Measurements from ENCODE around the gene CASK.

Gene CASK, protein sequence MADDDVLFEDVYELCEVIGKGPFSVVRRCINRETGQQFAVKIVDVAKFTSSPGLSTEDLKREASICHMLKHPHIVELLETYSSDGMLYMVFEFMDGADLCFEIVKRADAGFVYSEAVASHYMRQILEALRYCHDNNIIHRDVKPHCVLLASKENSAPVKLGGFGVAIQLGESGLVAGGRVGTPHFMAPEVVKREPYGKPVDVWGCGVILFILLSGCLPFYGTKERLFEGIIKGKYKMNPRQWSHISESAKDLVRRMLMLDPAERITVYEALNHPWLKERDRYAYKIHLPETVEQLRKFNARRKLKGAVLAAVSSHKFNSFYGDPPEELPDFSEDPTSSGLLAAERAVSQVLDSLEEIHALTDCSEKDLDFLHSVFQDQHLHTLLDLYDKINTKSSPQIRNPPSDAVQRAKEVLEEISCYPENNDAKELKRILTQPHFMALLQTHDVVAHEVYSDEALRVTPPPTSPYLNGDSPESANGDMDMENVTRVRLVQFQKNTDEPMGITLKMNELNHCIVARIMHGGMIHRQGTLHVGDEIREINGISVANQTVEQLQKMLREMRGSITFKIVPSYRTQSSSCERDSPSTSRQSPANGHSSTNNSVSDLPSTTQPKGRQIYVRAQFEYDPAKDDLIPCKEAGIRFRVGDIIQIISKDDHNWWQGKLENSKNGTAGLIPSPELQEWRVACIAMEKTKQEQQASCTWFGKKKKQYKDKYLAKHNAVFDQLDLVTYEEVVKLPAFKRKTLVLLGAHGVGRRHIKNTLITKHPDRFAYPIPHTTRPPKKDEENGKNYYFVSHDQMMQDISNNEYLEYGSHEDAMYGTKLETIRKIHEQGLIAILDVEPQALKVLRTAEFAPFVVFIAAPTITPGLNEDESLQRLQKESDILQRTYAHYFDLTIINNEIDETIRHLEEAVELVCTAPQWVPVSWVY

DNA sequence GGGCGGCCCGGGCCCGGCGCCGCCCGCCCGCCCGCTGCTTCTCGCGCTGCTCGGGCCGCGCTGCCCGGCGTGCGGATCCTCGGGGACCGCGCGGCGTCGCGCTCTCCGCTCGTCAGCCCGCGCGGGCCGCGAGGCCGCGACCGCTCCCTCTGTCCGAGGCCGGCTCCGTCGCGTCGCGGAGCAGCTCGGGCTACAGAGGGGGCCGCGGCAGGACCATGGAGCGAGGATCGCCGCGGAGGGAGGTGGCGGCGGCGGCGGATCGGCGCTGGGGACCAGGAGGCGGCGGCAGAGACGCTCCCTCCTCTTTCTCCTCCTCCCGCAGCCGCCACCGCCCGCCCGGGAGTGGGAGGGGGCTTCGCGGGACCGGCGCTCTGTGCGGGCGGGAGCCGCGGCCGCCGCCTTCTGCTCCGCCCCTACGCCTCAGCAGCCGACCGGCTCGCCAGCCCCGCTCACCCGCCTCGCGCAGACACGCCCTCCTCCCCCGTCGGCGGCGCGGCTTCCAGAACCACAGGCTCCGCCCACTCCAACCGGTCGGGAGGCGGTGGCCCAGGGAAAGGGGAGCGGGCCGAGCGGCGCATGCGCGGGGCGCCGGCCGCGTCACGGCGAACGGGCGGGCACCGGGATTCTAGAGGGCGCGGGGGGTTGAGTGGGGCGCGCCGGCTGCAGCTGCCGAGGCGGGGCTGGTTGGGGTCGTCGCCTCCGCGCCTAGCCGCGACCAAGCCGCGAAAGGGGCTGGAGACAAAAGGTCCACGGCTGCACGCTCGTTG is at the start of gene CASK:
TSS of gene CASK (minus strand) at position 344 of the 767 bp plus-strand sequence. CDS start 566 bp downstream, outside the sequence.
- peak; percentile 77 to 85 (median 78) for DNase-seq (ENCODE audit: low read depth in 3 of 3, low spot score in 1 of 3)

DNA sequence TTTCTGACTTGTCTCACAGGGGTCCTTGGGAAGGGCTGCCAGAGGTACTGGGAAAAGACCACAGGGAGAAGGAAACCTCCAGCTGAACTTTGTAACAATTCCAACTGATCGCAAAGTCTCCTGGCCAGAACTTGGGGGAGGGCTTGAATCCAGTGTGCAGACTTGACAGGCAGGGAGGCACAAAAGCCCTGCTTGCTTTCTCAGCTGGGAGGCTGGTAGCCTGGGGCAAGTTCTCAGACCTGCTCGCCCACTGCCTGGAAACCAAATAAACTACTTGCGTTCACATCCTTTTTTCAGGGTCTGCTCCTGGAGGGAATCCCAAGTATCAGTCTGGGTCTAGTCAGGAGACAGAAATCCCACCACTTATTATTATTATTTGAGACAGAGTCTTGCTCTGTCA is 48.0 kb upstream of the CASK start:
- no peak for DNase-seq (ENCODE audit: low read depth in 3 of 3, low spot score in 1 of 3)

DNA sequence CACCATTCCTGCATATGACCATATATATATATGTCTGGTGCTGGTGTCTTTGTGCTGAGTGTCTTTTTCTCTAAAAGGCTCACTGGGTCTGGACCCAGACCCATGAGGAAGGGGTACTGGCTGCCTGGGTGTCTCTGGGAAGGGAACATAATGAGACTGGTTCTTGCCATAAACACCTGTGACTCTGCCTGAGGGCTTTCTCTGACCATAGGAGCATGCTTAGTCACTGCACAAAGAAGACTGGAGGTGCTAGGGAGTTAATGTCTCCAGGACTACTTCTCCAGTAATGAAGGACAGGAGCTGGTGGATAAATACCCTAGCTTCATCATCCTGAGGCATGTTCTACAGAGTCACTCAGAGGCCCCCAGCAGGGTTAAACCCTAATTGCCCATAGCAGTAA is 47.1 kb upstream of the CASK start:
- DNase-seq (ENCODE audit: low read depth in 3 of 3, low spot score in 1 of 3): no peak

DNA sequence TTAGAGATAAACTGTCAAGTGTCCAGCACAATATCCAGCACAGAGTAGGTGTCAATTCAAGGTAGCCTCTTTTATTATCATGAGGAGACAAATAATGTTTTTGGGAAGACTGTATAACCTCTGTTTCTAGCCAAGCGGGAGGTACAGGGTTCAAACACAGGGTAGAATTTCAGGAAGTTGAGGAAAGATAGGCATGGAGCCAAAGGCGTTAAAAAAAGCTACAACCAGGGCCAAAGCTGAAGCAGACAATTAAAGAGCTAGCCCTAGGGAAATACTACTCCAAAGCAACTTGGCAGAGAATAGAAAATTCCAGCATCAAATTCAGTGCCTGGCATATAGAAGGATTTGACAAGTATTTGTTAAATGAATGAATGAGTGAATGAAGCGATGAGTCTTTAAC is 40.0 kb upstream of the CASK start:
- DNase-seq (ENCODE audit: low read depth in 3 of 3, low spot score in 1 of 3): no peak

DNA sequence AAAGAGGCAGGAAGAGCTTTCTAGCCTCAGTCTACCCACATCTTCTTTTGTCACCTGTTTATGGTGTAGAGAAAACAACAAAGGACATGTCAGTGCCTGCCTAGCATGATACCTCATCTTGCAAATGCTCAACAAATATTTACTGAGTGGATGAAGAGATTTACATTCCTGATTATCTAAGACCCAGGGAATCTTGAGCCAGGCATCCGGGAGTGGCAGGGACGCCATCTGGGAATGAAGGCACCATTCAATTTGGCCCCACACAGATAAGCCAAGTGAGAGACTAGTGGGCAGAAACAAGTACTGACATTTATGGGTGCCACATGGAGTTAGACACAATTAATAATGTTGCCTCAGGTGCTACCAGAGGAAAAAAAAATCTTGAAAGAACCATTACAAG is 36.8 kb upstream of the CASK start:
- DNase-seq (ENCODE audit: low read depth in 3 of 3, low spot score in 1 of 3): no peak

DNA sequence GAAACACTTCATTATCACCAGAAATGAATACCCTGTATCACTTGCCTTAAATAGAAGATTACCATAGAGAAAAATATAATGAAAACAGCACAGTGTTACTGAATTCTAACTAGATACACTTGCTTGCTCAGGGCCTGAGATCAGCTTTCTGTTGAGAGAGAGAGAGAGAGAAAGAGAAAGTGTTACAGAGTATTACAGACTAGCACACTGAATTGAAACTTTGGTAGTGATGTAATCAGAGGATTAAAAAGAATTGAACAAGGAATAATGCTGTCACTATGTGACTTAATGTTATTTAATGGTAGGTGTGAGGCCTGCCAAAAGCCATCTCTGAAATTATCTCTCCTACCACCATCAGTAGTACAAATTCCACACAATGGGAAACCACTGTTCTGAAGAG is 35.5 kb upstream of the CASK start:
- DNase-seq (ENCODE audit: low read depth in 3 of 3, low spot score in 1 of 3): no peak

DNA sequence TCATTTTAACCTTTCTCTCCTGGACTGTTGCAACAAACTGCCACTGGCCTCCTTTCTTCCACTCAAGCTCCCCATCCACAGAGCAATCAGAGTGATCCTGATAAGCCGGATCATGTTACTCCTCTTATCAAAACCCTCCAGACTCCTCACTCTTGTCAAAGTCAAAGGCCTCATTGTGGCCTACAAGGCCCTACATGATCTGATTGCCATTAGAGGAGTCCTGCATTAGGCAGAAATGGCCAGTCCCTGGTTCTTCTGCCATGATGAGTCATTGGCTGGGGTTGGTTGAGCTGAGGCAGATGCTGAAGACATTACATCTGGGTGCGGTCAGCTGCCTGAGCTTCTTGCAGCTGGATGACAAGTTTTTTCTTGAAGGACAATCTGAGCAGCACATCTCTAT is 32.7 kb upstream of the CASK start:
- no peak for DNase-seq (ENCODE audit: low read depth in 3 of 3, low spot score in 1 of 3)

DNA sequence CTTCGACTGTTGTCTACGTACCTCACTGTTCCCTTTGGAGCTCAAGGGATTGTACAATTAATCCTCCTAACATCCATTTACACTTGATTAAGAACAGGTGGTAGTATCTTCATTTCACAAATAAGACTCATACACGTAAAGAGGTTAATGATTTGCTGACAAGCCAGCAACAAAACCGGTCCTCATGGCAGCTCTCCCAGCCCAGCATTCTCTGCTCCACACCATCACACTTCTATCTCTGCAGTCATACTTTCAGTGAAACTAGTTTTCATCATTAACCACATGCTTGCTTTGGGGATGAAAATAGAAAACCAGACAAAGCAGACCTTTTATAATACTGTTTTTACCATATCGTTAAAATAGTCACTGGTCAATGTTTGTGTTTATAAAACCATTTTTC is 28.7 kb upstream of the CASK start:
- DNase-seq (ENCODE audit: low read depth in 3 of 3, low spot score in 1 of 3): no peak

DNA sequence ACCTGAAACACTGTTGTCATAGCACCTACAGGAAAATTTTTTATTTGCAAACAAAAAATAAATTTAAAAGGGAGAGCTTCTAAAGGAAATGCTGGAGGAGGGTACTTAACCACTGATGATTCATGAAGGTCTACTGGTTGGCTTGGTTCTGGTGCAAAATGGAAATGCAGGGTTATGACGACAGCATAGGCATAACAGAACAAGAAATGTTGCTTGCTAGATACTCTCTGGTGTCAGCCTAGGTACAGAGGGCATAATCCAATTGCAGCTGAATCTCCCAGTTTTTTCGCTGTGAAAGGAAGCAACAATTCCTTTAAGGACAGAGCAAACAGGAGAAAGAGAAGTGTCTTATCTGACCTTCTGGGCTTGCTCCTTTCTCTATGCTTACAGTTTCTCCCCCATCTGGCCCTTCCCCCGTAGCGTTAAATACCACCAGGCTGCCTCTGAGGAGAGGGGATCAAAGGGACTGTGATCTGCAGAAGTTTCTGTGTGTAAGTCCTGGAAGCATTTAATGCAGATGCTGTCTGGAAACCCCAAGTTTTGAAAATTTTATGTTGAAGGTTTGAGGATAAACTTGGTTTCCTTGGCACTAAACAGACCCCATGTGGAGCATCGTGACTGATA is 23.7 kb upstream of the CASK start:
- no peak for DNase-seq (ENCODE audit: low read depth in 3 of 3, low spot score in 1 of 3)

DNA sequence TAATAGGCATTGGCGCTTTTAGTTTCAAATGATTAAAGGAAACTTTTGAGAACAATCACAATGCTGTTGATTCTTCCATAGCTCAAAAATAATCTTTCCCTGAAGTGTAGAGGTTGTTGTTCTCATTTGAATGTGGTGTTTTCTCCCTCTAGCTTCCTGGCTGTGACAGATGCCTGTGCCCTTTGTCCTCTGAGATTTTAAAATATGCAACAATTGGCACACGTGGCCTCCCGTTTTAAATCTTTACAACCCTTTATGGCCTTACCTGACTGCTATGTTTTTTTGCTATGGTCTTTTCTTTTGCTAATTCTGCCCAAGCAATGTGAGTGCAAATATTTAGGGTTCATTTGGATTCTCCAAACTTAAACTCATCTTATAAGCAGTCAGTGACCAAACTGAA is 22.9 kb upstream of the CASK start:
- DNase-seq (ENCODE audit: low read depth in 3 of 3, low spot score in 1 of 3): no peak

DNA sequence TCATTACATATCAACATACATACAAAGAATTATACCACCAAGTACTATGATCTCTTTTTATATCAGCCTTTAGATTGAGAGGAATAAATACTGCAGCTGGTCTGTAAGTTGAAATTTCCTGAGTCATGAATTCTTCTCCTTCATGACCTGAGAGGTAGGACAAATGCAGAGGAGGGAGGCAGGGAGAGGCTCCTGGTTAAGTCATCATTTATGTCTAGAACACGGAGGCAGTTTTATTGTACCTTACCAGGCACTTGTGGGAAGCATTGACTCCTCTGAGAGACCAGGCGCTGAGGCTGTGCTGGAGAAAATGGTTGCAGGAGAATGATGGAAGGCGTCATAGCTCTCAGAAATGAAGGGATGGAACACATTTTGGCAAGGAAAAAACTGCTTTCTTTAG is 12.5 kb upstream of the CASK start:
- no peak for DNase-seq (ENCODE audit: low read depth in 3 of 3, low spot score in 1 of 3)

DNA sequence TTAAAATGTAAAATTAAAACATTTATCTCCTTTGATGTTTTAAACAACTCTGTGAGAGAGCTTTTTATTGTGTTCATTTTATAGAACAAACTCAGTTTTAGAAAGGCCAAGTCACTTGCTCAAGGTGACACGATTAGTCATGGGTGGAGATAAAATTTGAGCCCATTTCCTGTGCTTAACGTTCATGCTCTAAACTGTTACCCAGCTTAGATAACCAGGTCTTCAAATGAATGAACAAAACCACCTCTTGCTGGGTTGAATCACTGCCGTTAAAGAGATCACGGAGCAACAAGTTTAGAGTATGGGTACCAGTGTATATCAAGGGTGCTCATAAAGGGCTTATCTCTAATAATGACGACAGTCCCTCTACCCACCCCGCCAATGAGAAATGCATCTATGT is 10.2 kb upstream of the CASK start:
- no peak for DNase-seq (ENCODE audit: low read depth in 3 of 3, low spot score in 1 of 3)

DNA sequence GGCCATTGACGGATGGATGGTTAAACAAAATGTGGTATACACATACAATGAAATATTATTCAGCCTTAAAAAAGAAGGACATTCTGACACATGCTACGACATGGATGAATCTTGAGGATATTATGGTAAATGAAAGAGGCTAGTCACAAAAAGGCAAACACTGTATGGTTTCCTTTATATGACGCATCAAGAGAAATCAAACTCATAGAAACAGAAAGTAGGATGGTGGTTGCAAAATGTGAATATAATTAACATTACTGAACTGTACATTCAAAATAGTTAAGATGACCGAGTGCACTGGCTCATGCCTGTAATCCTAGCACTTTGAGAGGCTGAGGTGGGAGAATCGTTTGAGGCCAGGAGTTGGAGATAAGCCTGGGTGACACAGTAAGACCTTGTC is 9.5 kb upstream of the CASK start:
- no peak for DNase-seq (ENCODE audit: low read depth in 3 of 3, low spot score in 1 of 3)

DNA sequence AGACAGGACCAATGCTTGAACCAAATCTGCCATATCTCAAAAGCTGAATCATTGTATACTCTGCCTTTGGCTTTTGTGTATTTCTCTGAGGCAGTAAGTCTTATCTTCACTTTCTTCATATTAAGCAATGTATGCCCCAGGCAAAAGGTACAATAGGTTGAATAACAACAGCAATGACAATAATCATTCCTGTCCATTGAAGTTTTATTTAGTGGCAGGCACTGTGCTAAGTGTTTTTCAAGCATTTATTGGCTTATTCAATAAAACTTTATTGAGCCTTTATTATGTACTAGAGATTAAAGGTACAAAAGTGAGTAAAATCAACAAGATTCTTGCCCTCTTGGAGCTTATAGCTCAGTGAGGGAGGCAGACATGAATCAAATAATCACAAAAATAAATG is 8.2 kb upstream of the CASK start:
- no peak for DNase-seq (ENCODE audit: low read depth in 3 of 3, low spot score in 1 of 3)

DNA sequence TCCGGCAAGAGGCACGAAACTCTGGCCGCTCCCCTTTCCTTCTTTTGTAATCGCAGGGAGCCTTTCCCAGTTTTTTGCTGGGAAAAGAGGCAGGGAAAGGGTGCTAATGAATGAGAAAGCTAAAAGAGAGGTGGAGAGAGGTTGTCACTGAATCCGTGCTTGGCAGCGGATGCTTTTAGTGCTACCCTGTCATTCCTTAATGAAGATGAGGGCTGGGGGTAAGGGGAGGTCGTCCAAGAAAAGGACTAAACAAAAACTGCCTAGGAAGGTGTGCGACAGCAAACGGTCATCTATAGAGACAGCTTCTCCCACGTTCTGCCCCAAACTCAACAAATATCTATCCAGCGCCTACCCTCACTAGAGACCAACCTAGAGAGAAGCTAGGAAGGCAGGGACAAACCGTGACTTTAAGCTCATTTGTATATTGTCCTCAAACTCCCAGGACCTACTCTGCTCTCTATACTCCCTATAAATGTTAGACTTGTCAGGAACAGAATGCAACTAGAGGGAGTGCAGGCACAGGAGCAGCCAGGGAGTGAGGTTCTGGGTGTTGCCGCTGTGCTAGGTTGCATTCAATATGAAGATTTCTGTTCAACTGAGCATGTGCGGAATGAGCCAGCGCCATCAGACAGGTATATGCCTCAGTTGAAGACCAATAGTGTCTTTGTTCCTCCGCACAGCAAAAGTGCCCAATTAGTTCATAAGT is 777 bp upstream of the CASK start:
- DNase-seq (ENCODE audit: low read depth in 3 of 3, low spot score in 1 of 3): no peak

DNA sequence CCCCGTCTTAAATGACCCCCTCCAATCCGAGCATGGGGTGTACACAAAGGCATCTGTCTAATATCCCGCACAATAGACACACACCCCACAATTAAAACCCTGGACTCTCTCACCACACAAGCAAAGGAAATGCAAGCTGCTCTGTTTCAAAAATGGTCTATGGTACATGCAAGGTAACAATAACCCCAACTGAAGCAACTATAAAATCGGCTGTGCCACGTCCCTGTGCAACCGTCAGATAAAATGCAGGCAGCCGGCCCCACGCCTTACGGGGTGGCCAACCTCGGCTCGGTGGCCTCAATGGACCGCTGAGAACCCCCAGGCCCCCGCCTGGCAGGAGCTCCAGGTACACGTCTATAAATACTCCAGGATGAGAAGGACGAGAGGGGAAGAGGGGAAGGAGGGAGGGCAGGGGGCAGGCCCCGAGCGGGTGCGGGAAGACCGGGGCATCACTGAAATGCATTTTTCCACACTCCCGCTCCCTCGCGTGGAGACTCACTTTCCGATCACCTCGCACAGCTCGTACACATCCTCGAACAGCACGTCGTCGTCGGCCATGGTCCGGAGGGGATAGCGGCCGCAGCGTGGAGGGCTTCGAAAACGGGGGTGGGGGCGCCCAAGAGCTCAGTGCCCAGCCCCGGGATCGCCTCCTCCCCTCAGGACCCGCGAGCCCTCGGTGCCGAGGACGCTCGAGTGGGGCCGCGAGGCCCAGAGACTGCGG is 763 bp downstream of the CASK start:
- no peak for DNase-seq (ENCODE audit: low read depth in 3 of 3, low spot score in 1 of 3)

DNA sequence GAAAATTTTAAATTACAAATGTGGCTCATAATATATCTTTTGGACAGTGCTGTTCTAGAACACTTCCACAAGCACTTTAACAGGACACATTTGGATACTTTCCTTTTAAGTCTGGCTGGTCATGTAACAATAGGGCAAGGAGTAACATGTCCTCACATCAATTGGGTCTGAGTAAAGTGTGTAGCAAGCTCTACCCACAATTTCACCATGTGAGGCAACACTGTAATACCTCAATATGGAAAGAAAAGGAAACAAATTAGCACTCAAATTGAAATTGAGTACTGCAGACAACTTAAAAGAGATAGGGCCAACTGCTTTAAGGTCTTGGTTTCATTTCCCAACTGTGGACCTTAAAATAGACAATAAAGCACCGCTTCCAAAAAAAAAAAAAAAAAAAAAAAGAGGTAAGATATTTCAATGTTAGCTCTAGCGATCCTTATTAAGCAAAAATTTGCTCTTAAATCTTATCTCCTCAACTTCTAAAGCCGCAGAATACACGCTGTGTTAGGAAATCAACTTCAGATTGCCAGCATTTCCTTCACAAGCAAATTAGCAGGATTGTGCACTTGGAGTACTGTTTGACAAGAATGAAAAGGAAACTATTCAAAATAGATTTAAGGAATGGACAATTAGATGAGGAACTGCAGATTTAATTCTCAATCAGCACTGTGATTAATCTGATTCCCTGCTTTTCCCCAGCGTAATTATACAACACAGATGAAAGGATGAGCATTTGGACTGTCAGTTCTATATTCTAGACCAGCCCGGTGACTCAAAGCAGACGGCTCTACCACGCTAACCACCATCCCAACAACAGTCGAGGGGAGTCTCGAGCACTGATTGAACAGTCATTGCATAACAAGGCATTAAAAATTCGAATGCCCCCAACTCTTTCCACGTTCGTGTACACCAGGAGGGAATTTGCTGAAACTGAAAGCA is 1.6 kb downstream of the CASK start:
- DNase-seq (ENCODE audit: low read depth in 3 of 3, low spot score in 1 of 3): no peak

DNA sequence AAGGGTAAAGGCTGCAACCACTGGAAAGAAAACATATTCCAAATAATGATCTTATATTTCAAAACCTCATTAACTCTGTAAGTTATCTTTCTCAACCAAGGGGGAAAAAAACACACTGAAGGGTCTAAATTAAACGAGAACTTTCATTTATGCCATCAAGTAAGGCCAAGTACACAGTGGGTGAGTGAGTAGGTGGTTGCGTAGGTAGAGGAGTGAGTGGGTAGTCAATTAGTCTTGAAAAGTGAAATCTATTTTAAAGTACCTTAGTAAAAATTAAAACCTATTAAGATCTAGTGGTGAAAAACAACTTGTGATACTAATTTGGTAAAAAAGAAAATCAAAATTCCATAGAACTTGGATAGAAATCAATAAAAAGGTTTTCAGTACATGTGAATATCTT is 3.5 kb downstream of the CASK start:
- DNase-seq (ENCODE audit: low read depth in 3 of 3, low spot score in 1 of 3): no peak

DNA sequence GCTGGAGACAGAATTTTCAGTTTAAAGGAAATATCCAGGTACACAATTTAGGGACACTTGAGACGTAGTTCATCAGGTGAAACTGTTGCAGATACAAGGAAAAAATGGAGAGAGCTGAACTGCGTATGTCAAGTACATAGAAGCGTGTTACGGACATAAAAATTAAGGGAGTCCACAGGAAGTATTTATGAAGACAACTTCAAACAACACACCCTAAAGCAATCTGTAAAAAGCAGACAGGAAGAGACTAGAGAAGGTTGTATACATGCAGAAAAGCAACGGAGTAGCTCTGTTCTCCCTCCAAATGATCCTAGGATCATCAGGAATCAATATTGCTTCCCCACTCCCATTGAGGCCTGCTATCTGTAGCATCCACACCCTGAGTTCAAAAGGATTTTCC is 5.8 kb downstream of the CASK start:
- DNase-seq (ENCODE audit: low read depth in 3 of 3, low spot score in 1 of 3): no peak

Measured in stimulated activated CD4-positive, alpha-beta T cell treated with anti-CD3 and anti-CD28 coated beads, TNF-alpha, amount 100 ng/mL, for 1 hour (primary cell).